GM20431 (cell line): ENCODE measurements around the gene RAB32.

ENCODE experiments used
- in situ Hi-C: fragments of 300-500 bp; cut with MseI, MboI; formaldehyde crosslinking; loops from one replicate; pipeline ENCODE4 v1.15.0; 2020; ENCODE audit warnings: low sequenced_read_pairs; ENCODE audit not compliant: unreplicated experiment

RAB32 gene

DNA sequence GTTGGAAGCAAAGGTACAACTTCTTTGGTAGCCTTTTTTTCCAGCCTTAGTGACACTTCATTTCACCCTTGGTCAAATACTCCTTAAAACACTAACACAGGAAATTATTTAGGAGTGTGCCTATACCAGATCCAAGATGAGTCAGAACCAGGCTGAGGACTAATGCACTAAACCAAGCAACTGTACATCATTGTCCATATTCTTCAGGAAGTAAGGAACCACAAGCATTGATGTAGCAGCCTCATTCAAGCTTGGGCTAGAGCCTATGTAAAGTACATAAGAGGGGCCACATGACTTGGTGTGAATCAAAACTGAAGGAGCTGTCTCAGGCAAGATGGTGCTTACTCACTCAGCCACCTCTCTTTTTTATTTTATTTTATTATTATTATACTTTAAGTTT, 34.4 kb downstream of the RAB32 start:
- in situ Hi-C loops, result no loop called here

DNA sequence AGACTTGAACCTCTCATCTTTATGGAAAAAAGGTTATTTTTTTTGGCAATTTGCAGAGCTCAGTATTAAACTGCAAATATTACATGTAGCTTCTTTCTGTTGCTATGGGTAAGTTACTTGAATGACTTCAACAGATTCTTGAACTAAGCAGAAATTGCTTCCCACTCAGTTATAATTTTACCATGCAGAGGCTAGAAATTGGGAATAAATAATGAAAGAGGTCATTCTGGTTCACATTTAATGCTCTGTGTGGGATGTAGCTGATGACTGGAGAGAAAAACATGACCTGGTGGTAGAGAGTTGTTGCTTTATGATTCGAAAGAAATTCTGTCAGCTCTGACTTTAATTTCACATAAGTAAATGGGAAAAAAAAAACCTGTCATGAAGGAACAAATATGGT, 38.3 kb downstream of the RAB32 start:
- in situ Hi-C loops, result no loop called here

DNA sequence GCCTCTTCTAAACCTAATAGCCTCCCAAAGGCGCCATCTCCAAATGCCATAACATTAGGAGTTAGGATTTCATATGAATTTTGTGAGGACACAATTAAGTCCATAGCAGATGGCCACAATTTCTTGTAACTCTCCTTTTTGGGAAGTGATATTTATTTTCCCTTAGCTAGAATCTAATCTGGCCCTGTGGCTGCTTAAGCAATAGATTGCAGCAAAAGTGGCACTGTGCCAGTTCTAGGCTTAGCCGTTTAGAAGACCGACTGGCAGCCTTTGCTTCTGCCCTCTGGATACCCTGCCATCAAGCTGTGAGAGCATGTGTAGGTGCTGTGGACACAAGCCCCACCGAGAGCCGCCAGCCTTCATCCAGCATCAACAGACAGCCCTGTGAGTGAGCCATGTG, 39.2 kb downstream of the RAB32 start:
- in situ Hi-C loops, result no loop called here

DNA sequence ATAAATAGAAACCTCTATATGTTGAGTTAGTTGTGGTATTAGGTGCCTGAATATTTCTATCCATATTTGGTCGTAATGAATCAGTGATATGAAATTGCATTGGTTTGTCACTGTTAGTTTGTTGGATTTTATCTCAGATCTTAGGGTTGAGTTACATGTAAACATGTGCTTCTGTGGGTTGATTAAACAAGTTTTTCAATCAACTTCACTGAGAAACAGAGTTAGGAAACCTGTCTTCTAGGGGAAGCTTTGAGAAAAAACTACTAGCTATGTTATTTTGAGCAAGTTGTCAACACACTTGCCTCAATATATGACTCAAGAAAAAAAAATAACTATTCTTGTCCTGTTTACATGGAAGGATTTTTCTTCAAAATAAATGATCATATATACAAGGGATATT, 40.3 kb downstream of the RAB32 start:
- in situ Hi-C loops, result no loop called here

DNA sequence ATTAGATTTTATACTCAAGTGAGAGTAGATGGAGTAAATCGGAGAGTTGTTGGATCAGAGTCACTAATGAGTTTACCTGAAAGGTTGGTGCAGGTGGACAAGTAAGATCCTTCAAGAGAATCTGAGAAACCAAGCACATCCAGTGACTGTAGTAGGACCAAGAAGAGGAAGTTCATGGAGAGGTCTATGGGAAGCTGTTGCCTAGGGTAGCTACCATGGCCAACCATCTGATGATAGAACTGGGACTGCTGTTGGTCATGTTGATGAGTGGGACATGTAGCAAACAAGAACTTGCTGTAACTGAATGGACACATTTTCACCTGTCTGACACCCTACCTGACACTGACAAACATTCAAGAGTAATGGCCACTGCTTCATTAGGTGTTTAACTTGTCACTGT, 43.8 kb downstream of the RAB32 start:
- in situ Hi-C loops, result no loop called here

DNA sequence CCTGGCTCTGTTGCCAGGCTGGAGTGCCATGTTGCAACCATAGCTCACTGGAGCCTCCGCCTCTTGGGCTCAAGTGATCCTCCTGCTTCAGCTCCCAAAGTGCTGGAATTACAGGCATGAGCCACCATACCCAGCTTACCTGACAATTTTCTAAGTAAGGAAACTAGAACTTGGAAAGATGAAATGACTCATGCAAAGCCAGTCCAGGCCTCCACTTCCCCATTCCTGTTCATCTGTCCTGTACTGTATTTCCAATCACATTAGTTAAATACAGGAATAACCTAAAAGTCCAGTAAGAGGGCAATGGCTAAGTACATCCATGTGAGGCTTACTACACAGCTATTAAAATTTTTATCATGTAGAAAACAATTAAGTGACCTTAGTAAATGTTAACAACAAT, 46.9 kb downstream of the RAB32 start:
- in situ Hi-C loops, result no loop called here

DNA sequence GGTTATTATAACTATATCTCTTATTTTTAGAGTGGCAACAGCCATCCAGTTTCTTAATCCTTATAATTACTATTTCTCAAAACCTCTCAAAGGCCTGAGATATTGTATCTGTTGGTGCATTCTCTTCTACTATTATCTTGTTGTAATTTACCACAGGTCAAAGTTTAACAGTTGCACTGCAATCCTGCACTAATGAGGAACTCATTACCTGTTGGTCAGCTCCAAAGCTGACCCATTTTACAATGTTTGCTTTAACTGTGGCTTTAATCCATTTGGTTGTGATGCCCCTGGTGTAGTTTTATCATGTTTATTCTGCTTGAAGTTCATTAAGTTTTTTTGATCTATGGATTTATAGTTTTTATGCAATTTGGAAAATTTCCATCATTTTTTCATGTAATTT, 48.8 kb downstream of the RAB32 start:
- in situ Hi-C loops, result no loop called here

DNA sequence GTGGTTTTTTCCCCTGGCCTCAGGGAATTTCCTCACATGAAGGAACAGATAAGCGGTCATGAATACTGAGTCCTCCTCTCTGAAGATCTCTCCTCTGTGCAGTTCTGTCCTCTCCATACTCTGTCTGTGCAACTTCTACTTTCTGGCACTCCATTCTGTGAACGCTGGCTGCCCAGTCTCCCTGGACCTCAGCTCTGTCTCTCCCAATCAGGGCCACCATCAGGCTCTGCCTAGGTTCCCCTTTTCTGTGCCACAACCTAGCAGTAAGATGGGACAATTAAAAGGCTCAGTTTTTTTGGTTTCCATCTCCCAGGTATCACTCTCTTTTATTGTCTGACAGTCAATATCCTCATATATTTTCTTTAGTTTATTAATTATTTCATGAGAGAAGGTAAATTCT, 50.4 kb downstream of the RAB32 start:
- in situ Hi-C loops, result no loop called here

DNA sequence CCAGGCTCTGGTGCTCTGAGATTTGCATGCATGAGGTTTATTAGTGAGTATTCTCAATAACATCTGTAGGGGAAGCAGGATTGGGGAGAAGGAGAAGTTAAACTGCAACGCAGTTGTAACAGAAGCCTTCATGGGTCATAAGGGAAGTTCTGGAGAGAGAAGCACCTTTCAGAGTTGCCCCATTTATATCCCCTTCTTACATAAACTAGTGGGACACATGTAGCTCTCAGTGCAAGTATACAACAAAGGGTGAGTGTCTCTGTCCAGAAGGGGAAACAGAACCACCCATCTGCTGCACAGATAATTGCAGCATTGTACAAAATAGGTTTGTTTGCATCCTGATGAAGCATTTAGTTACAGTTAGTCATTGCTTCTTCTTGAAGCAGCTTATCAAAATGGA, 50.9 kb downstream of the RAB32 start:
- in situ Hi-C loops, result no loop called here

DNA sequence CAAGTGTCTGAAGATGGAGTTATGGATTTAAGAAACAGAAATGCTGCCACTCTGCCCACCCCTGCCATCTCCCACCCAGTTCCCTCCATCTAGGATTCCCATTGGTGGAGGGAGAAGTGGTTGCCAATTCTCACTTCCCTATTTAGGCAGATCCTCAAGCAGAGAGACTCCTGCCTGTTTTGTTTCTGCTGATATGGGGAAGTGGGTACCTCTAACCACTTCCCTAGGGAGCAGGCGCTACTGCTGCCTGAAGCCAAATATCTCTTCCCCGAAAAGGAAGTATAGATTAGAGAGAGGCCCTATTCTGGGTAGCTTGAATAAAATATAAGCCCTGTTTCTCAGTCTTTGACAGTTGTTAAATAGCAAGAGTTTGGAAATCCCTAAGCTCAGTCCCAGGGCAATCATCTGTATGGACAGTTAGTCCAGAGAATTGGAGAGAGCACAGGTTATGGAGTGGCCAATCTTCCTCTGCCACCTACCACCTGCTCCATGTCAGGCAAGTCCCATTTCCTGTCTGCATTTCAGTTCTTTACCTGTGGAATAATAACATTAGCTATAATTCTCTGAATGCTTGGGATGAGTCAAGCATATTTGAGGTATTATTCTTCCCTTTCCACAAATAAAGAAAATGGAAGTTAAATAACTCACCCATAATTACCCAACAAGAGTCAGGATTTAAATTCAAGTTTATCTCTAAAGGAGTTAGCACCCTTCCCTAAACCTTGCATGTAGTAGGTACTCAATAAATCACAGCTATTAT, 52.5 kb downstream of the RAB32 start:
- in situ Hi-C loops, result no loop called here

DNA sequence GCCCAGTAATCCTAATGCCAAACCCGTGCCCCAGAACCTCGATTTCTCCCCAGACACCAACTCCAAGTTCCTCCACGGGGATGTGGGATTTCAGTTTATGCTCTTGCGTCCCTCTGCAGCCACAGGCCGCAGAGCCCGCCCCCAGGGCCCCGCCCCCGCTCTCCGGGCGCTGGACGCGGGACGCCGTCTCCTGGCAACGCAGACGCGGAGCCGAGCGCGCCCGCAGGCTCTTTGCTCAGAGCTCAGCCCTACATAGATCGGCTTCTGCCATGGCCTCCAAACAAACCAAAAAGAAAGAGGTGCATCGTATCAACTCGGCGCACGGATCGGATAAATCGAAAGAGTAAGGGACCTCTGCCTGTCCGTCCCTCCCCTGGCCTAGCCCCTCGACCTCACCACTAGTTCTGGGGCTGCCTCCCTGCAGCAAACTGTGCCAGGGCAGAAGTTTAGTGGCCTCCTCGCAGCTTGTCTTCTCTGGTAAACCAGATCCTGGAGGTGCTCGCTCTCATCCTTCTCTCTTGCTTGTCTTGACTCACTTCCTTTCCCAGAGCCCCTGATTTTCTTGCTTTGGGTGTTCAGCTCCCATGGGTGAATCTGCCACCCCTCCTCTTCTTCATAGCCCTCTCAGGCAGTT, 55.3 kb downstream of the RAB32 start, which contains the start of gene ADGB:
ADGB (plus strand) TSS at position 201 of the 634 bp plus-strand sequence; CDS start at position 270, 69 bp downstream.
- in situ Hi-C loops, result no loop called here

DNA sequence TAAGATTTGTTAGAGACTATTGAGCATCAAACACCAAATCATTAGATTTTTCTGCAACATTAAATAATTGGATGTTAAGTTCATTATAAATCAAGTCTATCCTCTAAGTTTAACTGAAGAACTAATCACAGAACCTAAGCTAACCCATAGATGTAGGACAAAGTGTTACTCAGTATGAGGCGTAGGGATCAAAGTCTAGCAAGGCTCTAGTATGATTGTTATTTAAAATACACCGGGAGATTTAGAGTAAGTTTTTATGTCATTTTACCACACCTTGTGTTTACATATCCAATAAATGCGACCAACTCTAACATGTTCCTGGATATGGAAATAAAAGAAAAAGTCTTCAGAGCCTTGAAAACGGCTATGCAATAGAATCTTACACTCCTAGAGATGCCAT, 57.7 kb downstream of the RAB32 start:
- in situ Hi-C loops, result no loop called here

DNA sequence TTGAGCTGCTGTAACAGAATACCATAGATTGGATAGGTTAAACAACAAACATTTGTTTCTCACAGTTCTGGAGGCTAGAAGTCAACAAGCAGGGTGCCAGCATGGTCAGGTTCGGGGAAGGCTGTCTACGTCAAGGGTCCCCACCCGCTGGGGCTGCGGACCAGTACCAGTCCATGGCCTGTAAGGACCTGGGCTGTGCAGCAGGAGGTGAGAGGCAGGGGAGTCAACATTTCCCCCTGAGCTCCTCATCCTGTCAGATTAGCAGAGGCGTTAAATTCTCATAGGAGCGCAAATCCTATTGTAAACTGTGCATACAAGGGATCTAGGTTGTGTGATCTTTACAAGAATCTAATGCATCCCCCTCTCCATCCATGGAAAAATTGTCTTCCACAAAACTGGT, 58.9 kb downstream of the RAB32 start:
- in situ Hi-C loops, result no loop called here
